GM12878 (cell line): ENCODE data around the gene SLC2A4. TPM values are rescaled to one million over a fixed set of nuclear protein-coding genes. Genes with fewer than 3 reads are reported as not detected.

Experiments used
- ETV6 ChIP-seq, 2 experiments: fragments of 450-650 bp in 1 of 2; IDR thresholded peaks in 1 of 2; conservative IDR thresholded peaks in 1 of 2; 2 replicates each; pipeline ENCODE4 v1.6.1; 2014; ENCODE audit warnings: antibody characterized with exemption in 1 of 2, borderline replicate concordance in 1 of 2, low read depth in 1 of 2, mild to moderate bottlenecking in 1 of 2, moderate library complexity in 1 of 2
- FOXM1 ChIP-seq: IDR thresholded peaks from 2 replicates; pipeline ENCODE4 v1.6.1; 2012; ENCODE audit warnings: low read depth, mild to moderate bottlenecking, inconsistent platforms, low read length, moderate library complexity
- GATAD2B ChIP-seq: fragments of 450-650 bp; conservative IDR thresholded peaks from 2 replicates; pipeline ENCODE4 v1.6.1; 2017; ENCODE audit warnings: low read depth, mild to moderate bottlenecking, moderate library complexity
- HDGF ChIP-seq: fragments of 450-650 bp; IDR thresholded peaks from 2 replicates; pipeline ENCODE4 v1.6.1; 2016; ENCODE audit warnings: antibody characterized with exemption
- KAT2A ChIP-seq: conservative IDR thresholded peaks from 2 replicates; pipeline ENCODE4 v1.6.1; 2011; ENCODE audit warnings: low read depth, low read length; ENCODE audit not compliant: control insufficient read depth
- PAX5 ChIP-seq: IDR thresholded peaks from 2 replicates; pipeline ENCODE4 v1.6.1; 2011; ENCODE audit warnings: low read depth, low read length, borderline replicate concordance
- SIN3A ChIP-seq: IDR thresholded peaks from 2 replicates; pipeline ENCODE4 v1.6.1; 2012; ENCODE audit warnings: low read depth, low read length, improper control_type of control experiment
- STAT1 ChIP-seq: fragments of 450-650 bp; conservative IDR thresholded peaks from 2 replicates; pipeline ENCODE4 v1.6.1; 2014; ENCODE audit warnings: antibody characterized with exemption, mild to moderate bottlenecking
- ZNF384 ChIP-seq: IDR thresholded peaks from 2 replicates; pipeline ENCODE4 v1.6.1; 2012; ENCODE audit warnings: low read depth, mild to moderate bottlenecking, low read length, improper control_type of control experiment, borderline replicate concordance
- polyA plus RNA-seq, 11 experiments: library from polyadenylated mRNA; depleted of rRNA in 4 of 11; unstranded in 6 of 11; stranded (reverse) in 5 of 11; fragments of >200 nt; fragmentation: Nextera tagmentation in 4 of 11; fragmentation: Illumina TruSeq in 1 of 11; extraction: Ambion mirVana in 4 of 11; extraction: Trizol in 1 of 11; gene quantifications; 1 replicate in 1 of 11; 2 replicates in 10 of 11; pipeline versions ENCODE4 v1.2.1 to v1.2.3, GENCODE V29; 2011 to 2016; ENCODE audit warnings: inconsistent platforms in 2 of 11, missing spikeins in 2 of 11, low read depth in 1 of 11
- total RNA-seq, 4 experiments: library from RNA; depleted of rRNA in 3 of 4; stranded (reverse); fragments of >200 nt in 3 of 4; fragmentation: Illumina TruSeq in 1 of 4; extraction: Trizol in 1 of 4; gene quantifications; 2 replicates each; pipeline versions ENCODE4 v1.2.1 to v1.2.3, GENCODE V29; 2013 to 2021
- TF ChIP-seq, protein P1 (sequence below), 3 experiments: IDR thresholded peaks in 2 of 3; conservative IDR thresholded peaks in 1 of 3; 2 replicates each; pipeline ENCODE4 v1.5.1; 2011; ENCODE audit warnings: low read depth in 3 of 3, low read length in 3 of 3, mild to moderate bottlenecking in 3 of 3, control low read depth in 2 of 3, moderate library complexity in 2 of 3, inconsistent platforms in 1 of 3, mixed read lengths in 1 of 3; ENCODE audit not compliant: control insufficient read depth in 2 of 3, insufficient read depth in 1 of 3; ENCODE audit errors: extremely low read depth in 1 of 3

The SLC2A4 gene
- total and polyA plus RNA-seq, 10 of the 15 experiments (the other 5 are each of a cell fraction or from before 2014, with no cell fraction given): 0.03 to 0.23 (median 0.04) TPM; not detected in 4

DNA sequence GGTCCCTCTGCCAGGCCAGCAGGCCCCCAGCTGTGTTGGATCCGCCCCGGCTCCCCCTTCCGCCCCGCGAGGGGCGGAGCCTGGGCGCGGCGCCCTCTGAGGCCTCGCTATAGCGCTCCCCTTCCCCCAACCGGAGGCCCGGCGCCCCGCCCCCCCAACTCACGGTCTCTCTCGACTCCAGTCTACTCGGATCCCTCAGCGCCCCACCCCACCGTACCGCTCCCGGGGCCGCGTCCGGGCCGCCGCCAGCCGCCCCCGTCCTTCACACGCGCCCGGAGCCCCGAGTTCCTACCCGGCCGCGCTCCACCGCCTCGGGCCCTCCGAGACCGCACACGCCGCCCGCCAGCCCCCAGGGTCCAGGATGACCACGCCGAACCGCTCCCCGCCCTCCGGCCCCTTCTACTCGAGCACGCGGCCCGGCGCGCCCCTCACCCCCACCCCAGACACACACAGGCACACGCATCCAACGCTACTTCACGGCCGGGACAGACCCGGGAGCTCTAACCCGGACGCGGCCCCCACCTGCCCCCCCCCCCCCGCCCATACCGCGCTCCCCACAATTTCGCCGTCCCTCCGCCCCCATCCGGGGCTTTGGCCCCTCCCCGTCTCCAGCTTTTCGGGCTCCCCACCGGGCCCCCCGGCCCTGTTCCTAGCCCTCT is 43.6 kb upstream of the SLC2A4 start (continued):
- TF ChIP-seq KAT2A (no peak), STAT1 (no peak), FOXM1 (no peak), ZNF384 (no peak), GATAD2B (0 out of 2 replicates have a peak, but pooled peaks have one; percentile 32), HDGF (no peak), SIN3A (0 out of 2 replicates have a peak, but pooled peaks have one; percentile 28), ETV6 (conservative IDR thresholded peaks at IDR 0.05 in 1 of 2, IDR thresholded peaks at IDR 0.05 in 1 of 2; ENCODE audit: borderline replicate concordance in 1 of 2, low read depth in 1 of 2) (no peak), PAX5 (no peak)
- TF ChIP-seq, protein P1, sequence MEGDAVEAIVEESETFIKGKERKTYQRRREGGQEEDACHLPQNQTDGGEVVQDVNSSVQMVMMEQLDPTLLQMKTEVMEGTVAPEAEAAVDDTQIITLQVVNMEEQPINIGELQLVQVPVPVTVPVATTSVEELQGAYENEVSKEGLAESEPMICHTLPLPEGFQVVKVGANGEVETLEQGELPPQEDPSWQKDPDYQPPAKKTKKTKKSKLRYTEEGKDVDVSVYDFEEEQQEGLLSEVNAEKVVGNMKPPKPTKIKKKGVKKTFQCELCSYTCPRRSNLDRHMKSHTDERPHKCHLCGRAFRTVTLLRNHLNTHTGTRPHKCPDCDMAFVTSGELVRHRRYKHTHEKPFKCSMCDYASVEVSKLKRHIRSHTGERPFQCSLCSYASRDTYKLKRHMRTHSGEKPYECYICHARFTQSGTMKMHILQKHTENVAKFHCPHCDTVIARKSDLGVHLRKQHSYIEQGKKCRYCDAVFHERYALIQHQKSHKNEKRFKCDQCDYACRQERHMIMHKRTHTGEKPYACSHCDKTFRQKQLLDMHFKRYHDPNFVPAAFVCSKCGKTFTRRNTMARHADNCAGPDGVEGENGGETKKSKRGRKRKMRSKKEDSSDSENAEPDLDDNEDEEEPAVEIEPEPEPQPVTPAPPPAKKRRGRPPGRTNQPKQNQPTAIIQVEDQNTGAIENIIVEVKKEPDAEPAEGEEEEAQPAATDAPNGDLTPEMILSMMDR (IDR thresholded peaks at IDR 0.05 in 2 of 3, conservative IDR thresholded peaks at IDR 0.05 in 1 of 3; ENCODE audit: control insufficient read depth in 2 of 3, extremely low read depth in 1 of 3, insufficient read depth in 1 of 3, low read depth in 3 of 3, low read length in 3 of 3): no peak
